Camera-type eye (tissue), 1 donor: Measurements from ENCODE around the gene DUXB. TPM values are rescaled to one million over a fixed set of nuclear protein-coding genes. Genes with fewer than 3 reads are reported as not detected.

Experiments
- total RNA-seq: library from RNA; depleted of rRNA; stranded (reverse); fragments of >200 nt; gene quantifications from one replicate; pipeline ENCODE4 v1.2.3, GENCODE V29; 2014

Gene DUXB, protein sequence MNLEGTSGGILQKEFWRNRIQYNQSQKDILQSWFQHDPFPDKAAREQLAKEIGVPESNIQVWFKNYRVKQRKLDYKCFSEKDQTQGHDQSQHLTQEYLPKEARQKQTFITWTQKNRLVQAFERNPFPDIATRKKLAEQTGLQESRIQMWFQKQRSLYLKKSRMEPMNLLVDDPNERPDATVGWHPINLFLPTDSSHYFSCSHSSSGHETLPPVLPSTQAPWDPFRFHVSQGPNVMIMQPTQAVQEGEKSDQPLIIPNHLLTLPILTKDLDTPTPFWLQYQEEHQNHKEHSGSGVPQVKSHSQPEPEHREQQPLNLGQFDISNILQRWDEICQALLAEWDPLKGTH
- total RNA-seq = not detected

DNA sequence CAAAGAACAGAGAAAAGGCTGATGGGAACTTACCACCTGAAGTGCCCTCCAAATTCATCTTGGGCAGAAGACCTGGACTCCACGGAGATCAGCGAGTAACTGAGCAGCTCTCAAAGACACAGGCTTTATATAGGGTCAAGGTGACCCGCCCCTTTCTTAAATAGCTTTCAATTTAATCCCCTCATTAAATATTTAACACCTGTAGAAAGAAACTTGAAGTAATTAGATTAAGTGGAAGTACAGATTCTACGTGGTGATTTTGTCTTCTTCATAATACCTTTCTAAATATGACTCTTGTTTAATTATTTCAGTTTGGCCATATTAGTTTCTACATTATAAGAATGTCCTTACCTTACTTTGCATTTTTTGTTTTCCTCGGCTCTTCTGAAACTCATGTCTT, at the start of gene DUXB:
TSS of gene DUXB (minus strand) at position 101 of the 400 bp plus-strand sequence. CDS start at position 58, 43 bp downstream.

GRCh38 chr16:75726390-75726789, 25.1 kb upstream of the DUXB start, which contains the start of gene CPHXL:
TSS of gene CPHXL (minus strand) at chr16:75726490. CDS start at chr16:75726442, 48 bp downstream.

DNA sequence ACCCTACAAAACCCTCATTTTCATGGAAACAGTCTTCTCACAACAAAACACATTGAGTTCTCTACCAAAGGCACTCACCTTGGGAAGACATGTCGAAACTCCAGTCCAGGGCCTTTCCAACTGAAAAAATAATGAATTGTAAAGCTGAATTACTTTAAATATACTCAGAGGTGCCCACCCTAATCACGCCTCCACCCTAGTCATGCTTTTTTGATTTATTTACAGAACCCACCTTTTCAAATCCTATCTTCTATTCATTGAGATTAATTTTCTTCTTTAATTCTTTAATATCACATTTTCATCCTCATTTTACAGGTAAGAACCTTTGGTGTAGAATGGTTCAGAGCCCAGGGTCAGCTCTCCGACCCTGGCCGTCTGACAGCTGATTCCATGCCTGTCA, 24.4 kb downstream of the DUXB start, which contains the start of gene CPHXL2:
TSS of gene CPHXL2 (minus strand) at position 101 of the 400 bp plus-strand sequence. CDS start at position 91, 10 bp downstream.

DNA sequence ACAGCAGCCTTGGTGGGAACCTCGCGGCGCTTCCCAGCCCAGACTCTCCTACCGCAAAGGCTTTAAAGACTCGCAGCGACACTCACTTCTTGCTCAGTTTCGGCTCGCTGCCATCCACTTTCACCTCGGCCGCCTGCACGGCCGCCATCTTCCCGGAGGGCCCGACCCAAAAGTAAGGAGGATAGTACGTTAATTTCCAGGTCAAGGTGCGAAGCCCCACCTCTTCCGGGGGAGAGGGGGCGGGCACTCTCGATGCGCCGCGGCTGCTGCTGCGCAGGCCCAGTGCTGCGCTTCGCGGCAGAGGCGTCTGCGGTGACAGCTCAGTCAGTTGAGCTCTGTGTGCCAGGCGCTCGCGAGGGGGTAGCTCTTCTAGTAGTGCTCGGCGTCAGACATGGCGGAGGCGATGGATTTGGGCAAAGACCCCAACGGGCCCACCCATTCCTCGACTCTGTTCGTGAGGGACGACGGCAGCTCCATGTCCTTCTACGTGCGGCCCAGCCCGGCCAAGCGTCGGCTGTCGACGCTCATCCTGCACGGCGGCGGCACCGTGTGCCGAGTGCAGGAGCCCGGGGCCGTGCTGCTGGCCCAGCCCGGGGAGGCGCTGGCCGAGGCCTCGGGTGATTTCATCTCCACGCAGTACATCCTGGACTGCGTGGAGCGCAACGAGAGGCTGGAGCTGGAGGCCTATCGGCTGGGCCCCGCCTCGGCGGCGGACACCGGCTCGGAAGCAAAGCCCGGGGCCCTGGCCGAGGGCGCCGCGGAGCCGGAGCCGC, 53.6 kb downstream of the DUXB start, which contains the start of the genes KARS1 and TERF2IP:
TSS of gene KARS1 (minus strand) at position 174 of the 773 bp plus-strand sequence. CDS start at position 148, 26 bp downstream.
TSS of gene TERF2IP (plus strand) at position 282 of the 773 bp plus-strand sequence. CDS start at position 392, 110 bp downstream.

Other genes starting within 250 kb of the DUXB start
- 60.4 TPM for gene TMEM170A, start 236.8 kb downstream of the DUXB start, total RNA-seq
- gene CHST6, start 206.0 kb downstream of the DUXB start, total RNA-seq = 2.7 TPM
- gene CHST5, start 165.4 kb downstream of the DUXB start, total RNA-seq = 1.6 TPM
- gene TMEM231, start 145.2 kb downstream of the DUXB start, total RNA-seq = 26.7 TPM
- 125 TPM for gene GABARAPL2, start 135.1 kb downstream of the DUXB start, total RNA-seq
- 59.6 TPM for gene ADAT1, start 78.2 kb downstream of the DUXB start, total RNA-seq
- 97.9 TPM for gene KARS1, start 53.8 kb downstream of the DUXB start, total RNA-seq
- 167 TPM for gene TERF2IP, start 53.7 kb downstream of the DUXB start, total RNA-seq
- not detected for gene CPHXL2, start 24.5 kb downstream of the DUXB start, total RNA-seq
- not detected for gene CPHXL, start 25.0 kb upstream of the DUXB start, total RNA-seq